Measurements from ENCODE around the gene FBXL2.

FBXL2 gene

GRCh38 chr3:33430571-33430970 lies 153.3 kb downstream of the FBXL2 start:
- DNase-seq, result no peak

- DNase-seq, result no peak
These were observed 156.6 kb downstream of the FBXL2 start for GRCh38 chr3:33433843-33434242.
